ENCODE results near the gene CLRN3.

Gene CLRN3, protein sequence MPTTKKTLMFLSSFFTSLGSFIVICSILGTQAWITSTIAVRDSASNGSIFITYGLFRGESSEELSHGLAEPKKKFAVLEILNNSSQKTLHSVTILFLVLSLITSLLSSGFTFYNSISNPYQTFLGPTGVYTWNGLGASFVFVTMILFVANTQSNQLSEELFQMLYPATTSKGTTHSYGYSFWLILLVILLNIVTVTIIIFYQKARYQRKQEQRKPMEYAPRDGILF

GRCh38 chr10:127892743-127893142, at the start of gene CLRN3:
CLRN3 (minus strand) TSS chr10:127892941; CDS start chr10:127892784, 157 bp downstream.
- H3K27ac ChIP-seq: no peak within 1 kb of the TSS
- no peak within 1 kb of the TSS for H3K4me3 ChIP-seq

DNA sequence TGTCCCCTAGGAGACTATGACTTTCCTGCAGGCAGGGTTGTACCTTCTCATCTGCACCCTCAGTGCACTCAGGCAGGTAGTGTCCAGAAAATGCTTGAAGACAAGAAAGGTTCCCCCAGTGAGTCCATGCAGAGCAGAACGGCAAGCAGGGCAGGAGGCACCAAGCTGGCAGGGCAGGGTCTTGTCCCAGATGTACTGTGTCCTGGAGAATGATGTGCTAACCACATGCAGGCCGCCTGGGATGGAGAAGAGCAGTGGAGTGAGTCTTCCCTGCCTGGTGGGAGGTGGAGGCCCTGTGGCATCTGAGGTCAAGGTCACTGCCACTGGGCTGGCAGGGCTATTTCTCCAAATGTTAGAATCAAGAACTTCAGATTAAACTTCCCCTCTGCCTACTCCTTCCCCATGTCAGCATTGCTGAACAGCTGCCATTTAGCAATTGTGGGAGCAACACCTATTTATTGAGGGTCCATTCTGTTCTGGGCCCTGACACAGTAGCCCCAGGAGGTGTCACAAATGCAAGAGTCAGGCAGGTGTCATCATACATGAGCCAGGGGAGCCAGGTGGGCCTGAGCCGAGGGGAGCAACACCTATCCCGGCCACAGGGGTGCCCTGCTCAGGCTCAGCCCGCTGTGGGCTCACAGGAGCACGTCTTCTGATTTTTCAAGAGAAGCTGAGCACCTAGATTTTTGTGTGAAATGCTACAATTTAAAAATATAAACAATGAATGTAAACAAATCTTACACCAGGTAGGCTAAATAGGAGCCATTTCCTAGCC, 48.3 kb upstream of the CLRN3 start:
- no peak overlapping the region for H3K27ac ChIP-seq

GRCh38 chr10:127939786-127940330, 47.1 kb upstream of the CLRN3 start:
- H3K27ac ChIP-seq: no peak overlapping the region
- no peak overlapping the region for H3K4me3 ChIP-seq

More for the DNA sequence above, 48.3 kb upstream of the CLRN3 start:
- no peak overlapping the region for H3K4me3 ChIP-seq

DNA sequence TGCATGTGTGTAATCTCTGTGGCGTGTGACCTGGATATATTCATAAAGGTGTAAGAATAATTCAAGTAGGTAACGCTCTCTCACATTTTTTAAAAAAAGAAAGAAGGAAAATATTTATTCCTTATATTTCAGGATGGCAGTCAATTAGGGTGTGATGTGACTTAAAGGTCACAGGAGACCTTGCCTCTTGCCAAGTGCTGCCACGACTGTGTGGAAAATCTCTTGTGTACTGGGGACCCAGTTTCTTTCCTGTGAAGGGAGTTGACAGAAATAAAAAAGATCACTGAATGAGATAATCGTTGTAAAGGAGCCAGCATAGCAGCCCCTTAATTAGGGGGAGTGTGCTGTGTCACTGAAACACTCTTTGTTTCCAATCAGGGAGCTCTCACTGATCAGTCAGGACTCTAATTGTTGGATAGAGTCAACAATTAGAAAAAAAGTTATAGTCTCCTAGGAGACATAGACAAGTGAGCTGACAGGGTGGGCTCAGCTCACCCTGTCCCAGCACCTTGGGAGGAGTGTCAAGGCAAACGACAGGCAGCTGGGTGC, 45.2 kb upstream of the CLRN3 start:
- H3K27ac ChIP-seq: no peak overlapping the region
- H3K4me3 ChIP-seq: no peak overlapping the region

DNA sequence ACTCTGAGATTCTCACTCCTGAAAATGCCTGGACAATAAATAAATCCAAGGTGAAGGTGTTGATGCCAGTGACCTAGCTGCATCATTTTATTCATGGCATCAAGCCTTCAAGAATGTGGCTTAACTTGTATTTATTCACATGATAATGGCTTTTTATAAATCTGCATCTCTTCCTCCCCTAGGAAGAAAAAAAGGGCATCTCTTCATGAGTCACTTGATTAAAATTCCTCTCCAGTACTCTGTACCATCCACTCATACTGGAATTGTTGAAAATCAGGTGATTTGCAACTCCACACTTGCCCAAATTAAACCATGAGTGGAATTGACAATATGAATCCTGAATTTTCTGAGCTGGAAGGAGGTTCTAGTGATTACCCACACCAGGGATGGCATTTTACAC, 44.3 kb upstream of the CLRN3 start:
- Histone ChIP-seq H3K27ac (no peak overlapping the region), H3K4me3 (no peak overlapping the region)

DNA sequence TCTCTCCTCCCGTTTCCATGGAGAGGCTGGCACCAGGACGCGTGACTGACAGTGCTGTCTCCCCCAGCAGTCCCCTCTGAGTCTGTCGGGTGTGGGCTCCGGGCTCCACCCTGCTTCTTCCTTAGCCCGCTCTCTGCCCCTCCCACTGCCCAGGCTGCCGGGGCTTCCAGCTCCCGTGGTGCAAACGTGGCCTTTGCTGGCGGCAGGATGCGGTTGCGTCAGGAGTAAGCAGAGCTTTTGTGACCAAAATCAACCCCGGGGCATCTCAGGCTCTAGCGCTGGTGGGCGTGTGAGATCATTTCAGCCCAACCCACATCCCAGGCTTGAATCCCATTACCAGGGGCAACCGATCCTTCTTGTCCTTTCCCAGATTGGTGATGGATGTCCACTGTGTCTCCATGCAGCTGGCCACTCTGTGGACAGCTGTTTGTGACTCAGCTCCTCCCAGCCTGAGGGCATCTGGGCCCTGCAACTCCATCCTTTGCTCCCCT, 42.4 kb upstream of the CLRN3 start:
- H3K4me3 ChIP-seq: no peak overlapping the region
- no peak overlapping the region for H3K27ac ChIP-seq

DNA sequence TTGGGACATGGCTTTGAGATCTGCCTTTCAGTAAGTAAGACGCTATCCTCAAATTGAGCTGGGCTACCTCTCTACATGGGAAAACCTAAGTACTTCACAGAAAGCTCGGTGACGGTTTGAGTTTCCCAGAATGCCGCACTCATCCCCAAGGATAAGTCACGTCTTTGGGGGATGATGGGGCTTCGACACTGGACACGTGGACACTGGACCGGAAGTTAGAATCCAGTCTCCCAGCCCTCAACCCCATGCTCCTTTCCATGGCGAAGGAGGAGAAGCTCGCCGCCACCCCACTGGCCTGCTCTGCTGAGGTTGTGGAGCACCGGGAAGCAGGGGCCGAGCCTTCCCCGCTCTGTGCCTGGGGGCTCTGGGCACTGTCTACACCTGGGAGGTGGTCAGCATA, 41.6 kb upstream of the CLRN3 start:
- Histone ChIP-seq H3K4me3 (no peak overlapping the region), H3K27ac (no peak overlapping the region)

- no peak overlapping the region for H3K4me3 ChIP-seq
These were observed 40.5 kb upstream of the CLRN3 start for GRCh38 chr10:127933271-127933670.

GRCh38 chr10:127932521-127933270, 40.0 kb upstream of the CLRN3 start:
- no peak overlapping the region for H3K27ac ChIP-seq
- H3K4me3 ChIP-seq: no peak overlapping the region

More at GRCh38 chr10:127933271-127933670, 40.5 kb upstream of the CLRN3 start:
- no peak overlapping the region for H3K27ac ChIP-seq

DNA sequence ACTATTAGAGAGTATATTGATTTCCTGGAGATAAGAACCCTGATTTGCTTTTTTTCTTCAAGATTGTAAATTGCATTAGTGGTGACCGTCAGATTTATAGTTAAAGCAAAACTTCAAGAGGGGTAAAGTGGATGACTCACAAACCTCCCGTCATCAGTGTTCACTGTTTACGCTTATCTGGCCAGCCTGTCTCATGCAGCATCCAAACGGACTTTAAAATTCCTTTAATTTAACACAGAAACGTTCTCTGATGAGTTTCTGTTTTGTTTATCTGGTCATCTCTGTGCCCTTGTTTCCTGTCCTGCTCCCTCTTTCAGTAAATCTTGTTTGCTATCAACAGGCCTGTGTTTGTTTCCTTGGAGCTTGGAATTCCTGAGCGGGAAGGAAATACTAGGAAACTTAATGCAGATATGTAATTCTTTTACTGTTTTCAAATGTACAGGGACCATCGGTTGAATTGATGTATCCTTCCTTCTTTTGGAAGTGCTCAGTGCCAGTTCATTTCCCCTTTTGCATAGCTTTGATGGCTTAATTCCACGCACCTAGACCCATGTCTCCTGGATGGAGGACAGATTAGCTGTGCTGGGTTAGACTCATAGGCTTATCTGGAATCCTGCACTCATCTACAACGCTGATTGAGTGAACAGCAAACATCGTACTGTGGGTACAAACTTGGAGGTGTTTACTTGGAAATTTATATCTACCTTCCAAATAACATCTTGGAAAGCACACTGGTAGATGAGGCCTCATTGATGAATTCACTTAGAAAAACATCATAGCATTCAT, 35.5 kb upstream of the CLRN3 start:
- Histone ChIP-seq H3K27ac (no peak overlapping the region), H3K4me3 (no peak overlapping the region)

GRCh38 chr10:127926455-127926854, 33.7 kb upstream of the CLRN3 start:
- Histone ChIP-seq H3K27ac (peak overlapping the region in 1 of 21 experiments; percentile 38), H3K4me3 (no peak overlapping the region)

- no peak overlapping the region for H3K27ac ChIP-seq
- H3K4me3 ChIP-seq: no peak overlapping the region
These were observed 32.9 kb upstream of the CLRN3 start for GRCh38 chr10:127925471-127926207.

- peak overlapping the region in 1 of 21 experiments; percentile 25 for H3K27ac ChIP-seq
- no peak overlapping the region for H3K4me3 ChIP-seq
These were observed 30.9 kb upstream of the CLRN3 start for GRCh38 chr10:127923646-127924045.

DNA sequence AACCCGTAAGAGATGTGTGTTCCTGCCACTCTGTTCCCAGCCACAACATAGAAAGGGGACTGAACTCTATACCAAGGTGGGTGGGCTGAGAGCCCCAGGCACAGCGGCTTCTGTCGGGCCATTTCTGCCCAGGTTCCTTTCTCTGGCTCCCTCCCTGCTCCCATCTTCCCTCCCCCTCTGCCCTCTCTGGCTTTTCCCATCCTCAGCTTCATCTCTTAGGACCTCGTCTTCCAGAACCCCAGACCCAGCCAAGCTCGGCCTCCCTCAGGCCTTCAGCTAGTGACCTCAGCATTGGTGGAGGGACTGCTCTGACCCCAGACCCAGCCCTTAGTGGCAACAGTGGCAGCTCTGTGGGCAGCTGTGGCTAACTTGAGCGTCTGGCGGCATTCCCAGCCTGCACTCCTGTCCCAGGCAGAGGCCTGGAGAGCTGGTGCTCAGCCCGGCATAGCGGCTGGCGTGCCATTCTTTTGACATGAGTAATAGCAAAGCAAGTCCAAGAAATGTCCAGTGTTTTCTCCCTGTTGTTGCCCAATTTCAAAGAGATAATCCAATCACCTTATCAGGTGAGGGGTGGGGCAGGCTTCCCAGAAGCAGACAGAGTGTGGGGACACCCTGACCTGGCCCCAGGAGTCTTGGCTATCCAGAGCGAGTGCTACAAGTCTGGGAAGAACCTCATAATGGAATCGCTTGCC, 30.1 kb upstream of the CLRN3 start:
- no peak overlapping the region for H3K4me3 ChIP-seq
- peak overlapping the region in 7 of 21 experiments; percentile 12 to 77 (median 47) for H3K27ac ChIP-seq

GRCh38 chr10:127922206-127922605, 29.5 kb upstream of the CLRN3 start:
- no peak overlapping the region for H3K4me3 ChIP-seq
- H3K27ac ChIP-seq: peak overlapping the region in 7 of 21 experiments; percentile 1 to 77 (median 47)

GRCh38 chr10:127921753-127922145, 29.0 kb upstream of the CLRN3 start:
- Histone ChIP-seq H3K27ac (peak overlapping the region in 9 of 21 experiments; percentile 1 to 77 (median 47)), H3K4me3 (no peak overlapping the region)

DNA sequence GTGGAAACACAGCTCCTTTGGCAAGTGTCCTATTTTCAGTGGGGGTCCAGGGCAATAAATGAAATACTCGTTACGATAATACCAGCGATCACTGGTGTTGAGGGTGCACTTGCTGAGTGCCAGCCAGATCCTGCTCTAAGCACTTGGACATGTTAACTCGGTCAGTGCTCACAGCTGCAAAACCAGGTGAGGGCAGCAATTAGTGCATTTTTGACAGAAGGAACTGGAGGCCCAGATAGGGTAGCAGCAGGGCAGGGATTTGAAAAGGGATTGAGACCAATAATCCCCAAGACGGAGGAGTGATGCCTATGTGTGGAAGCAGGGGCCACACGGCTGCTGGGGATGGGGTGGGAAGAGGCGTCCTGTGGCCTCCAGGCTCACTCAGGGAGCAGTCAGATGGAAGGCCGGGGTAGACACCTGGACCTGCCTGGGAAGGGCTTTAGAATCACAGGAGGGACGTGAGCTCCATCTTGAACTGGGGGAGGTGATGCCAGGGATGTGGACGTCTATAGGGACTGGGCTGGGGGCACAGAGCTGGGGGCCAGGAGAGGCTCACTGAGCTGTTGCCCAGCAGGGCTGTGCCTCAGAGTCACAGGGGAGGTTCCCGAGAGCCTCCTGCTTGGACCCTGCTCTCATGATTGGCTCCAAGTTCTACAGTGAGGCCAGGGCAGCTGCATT, 28.5 kb upstream of the CLRN3 start:
- Histone ChIP-seq H3K27ac (peak overlapping the region in 8 of 21 experiments; percentile 1 to 77 (median 49)), H3K4me3 (no peak overlapping the region)

All from skin epidermis (tissue), 12 donors.